Glutamatergic neuron (in vitro differentiated cells): ENCODE data around the gene ZNF775. TPM values are rescaled to one million over a fixed set of nuclear protein-coding genes. Genes with fewer than 3 reads are reported as not detected.

ENCODE experiments used
- DNase-seq: peaks from one replicate; pipeline ENCODE4 v3.0.0; 2022
- H3K27ac Mint-ChIP-seq: one replicate; pipeline ENCODE4 v1.8.0; 2020; ENCODE audit warnings: mild to moderate bottlenecking, mixed read lengths, inconsistent platforms; ENCODE audit not compliant: unreplicated experiment
- H3K27me3 Mint-ChIP-seq: one replicate; pipeline ENCODE4 v1.8.0; 2020; ENCODE audit warnings: mild to moderate bottlenecking, moderate library complexity, mixed read lengths, inconsistent platforms; ENCODE audit not compliant: unreplicated experiment
- H3K36me3 Mint-ChIP-seq: one replicate; pipeline ENCODE4 v1.8.0; 2020; ENCODE audit warnings: mild to moderate bottlenecking, mixed read lengths, inconsistent platforms; ENCODE audit not compliant: unreplicated experiment
- H3K4me1 Mint-ChIP-seq: one replicate; pipeline ENCODE4 v1.8.0; 2020; ENCODE audit warnings: mild to moderate bottlenecking, low read depth, mixed read lengths, inconsistent platforms; ENCODE audit not compliant: unreplicated experiment
- H3K4me3 Mint-ChIP-seq: one replicate; pipeline ENCODE4 v1.8.0; 2020; ENCODE audit warnings: mild to moderate bottlenecking, mixed read lengths, inconsistent platforms; ENCODE audit not compliant: unreplicated experiment
- H3K9me3 Mint-ChIP-seq: one replicate; pipeline ENCODE4 v1.8.0; 2020; ENCODE audit warnings: mild to moderate bottlenecking, moderate library complexity, mixed read lengths, inconsistent platforms; ENCODE audit not compliant: unreplicated experiment
- total RNA-seq: library from RNA; stranded (reverse); fragmentation: NEBNext Ultra II Directional; extraction: Animal tissue kit (Norgen Biotek cat#: 25700); gene quantifications from one replicate; pipeline ENCODE4 v1.2.1, GENCODE V29; 2021; ENCODE audit not compliant: unreplicated experiment
- TF ChIP-seq, protein P1 (sequence below): fragments of 200-600 bp; sonication (generic); IDR thresholded peaks from one replicate; pipeline ENCODE4 v1.5.0; 2021; ENCODE audit not compliant: partially characterized antibody, unreplicated experiment

The ZNF775 gene
- total RNA-seq, 1 donor from 2014 or later, result 20.5 TPM

DNA sequence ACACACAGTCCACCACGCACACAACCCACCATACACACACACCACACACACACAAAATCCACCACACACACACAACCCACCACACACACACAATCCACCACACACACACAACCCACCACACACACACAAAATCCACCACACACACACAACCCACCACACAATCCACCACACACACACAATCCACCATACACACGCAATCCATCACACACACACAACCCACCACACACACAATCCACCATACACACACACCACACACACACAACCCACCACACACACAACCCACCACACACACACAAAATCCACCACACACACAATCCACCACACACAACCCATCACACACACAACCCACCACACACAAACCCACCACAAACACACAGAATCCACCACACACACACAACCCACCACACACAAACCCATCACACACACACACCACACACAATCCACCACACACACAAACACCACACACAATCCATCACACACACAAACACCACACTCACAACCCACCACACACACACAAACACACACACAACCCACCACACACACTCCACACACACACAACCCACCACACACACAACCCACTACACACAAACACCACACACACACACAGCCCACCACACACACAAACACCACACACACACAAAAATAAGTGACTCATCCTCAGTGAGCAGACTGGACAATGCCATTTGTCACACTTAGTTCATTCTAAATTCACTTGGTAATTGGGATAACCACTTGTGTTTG is 19.3 kb upstream of the ZNF775 start:
- peaks cover 14% of the 10 kb centered on the region for H3K4me1 Mint-ChIP-seq
- TF ChIP-seq, protein P1, sequence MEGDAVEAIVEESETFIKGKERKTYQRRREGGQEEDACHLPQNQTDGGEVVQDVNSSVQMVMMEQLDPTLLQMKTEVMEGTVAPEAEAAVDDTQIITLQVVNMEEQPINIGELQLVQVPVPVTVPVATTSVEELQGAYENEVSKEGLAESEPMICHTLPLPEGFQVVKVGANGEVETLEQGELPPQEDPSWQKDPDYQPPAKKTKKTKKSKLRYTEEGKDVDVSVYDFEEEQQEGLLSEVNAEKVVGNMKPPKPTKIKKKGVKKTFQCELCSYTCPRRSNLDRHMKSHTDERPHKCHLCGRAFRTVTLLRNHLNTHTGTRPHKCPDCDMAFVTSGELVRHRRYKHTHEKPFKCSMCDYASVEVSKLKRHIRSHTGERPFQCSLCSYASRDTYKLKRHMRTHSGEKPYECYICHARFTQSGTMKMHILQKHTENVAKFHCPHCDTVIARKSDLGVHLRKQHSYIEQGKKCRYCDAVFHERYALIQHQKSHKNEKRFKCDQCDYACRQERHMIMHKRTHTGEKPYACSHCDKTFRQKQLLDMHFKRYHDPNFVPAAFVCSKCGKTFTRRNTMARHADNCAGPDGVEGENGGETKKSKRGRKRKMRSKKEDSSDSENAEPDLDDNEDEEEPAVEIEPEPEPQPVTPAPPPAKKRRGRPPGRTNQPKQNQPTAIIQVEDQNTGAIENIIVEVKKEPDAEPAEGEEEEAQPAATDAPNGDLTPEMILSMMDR, result no peak
- H3K27me3 Mint-ChIP-seq, result peaks cover 3% of the 10 kb centered on the region
- H3K27ac Mint-ChIP-seq, result no peak overlapping the region
- peaks cover 4% of the 10 kb centered on the region for H3K9me3 Mint-ChIP-seq
- no peaks in the 10 kb centered on the region for H3K36me3 Mint-ChIP-seq
- DNase-seq, result no peak
- H3K4me3 Mint-ChIP-seq, result no peak overlapping the region

DNA sequence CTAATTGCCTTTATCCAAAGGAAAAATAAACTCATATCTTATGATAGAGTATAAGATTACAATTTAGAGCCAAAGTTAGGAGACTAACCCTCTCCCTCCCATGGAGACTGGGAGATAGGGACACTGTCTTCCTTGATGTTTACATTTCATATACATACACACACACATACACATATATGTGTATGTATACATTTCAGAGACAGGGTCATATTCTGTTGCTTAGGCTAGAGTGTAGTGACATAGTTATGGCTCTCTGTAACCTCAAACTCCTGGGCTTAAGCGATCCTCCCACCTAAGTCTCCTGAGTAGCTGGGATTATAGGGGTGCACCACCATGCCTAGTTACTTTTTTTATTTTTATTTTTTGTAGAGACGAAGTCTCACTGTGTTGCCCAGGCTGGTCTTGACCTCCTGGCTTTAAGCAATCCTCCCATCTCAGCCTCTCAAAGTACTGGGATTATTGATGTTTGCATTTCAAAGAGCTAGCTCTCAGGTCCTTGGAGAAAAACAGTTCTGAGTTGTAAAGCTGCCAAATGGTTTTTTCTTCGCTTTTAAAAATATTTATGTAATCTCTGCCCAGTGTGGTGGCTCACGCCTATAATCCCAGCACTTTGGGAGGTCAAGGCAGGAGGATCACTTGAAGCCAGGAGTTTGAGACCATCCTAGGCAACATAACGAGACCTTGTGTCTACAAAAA is 18.6 kb upstream of the ZNF775 start:
- peaks cover 3% of the 10 kb centered on the region for H3K27me3 Mint-ChIP-seq
- H3K36me3 Mint-ChIP-seq, result no peaks in the 10 kb centered on the region
- H3K4me3 Mint-ChIP-seq, result no peak overlapping the region
- H3K27ac Mint-ChIP-seq, result no peak overlapping the region
- TF ChIP-seq, protein P1, result no peak
- peaks cover 14% of the 10 kb centered on the region for H3K4me1 Mint-ChIP-seq
- no peak for DNase-seq
- peaks cover 4% of the 10 kb centered on the region for H3K9me3 Mint-ChIP-seq

DNA sequence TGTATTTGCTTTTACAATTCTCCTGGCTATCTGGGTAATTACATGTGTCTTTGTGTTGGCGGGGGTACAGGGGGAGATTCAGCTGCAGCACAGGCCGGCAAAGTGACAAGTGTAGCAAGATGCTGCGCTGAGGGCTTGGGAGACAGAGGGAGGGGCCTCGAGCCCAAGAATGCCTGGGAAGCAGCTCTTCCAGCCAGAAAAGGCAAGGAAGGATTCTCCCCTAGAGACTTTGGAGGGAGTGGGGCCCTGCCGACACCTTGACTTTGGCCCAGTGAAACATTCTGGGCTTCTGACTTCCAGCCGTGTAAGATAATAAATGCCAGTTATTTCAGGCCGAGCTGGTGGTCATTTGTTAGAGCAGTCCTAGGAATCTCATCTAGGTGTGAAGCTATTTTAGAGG is 17.7 kb upstream of the ZNF775 start:
- H3K36me3 Mint-ChIP-seq, result no peaks in the 10 kb centered on the region
- no peak overlapping the region for H3K27ac Mint-ChIP-seq

DNA sequence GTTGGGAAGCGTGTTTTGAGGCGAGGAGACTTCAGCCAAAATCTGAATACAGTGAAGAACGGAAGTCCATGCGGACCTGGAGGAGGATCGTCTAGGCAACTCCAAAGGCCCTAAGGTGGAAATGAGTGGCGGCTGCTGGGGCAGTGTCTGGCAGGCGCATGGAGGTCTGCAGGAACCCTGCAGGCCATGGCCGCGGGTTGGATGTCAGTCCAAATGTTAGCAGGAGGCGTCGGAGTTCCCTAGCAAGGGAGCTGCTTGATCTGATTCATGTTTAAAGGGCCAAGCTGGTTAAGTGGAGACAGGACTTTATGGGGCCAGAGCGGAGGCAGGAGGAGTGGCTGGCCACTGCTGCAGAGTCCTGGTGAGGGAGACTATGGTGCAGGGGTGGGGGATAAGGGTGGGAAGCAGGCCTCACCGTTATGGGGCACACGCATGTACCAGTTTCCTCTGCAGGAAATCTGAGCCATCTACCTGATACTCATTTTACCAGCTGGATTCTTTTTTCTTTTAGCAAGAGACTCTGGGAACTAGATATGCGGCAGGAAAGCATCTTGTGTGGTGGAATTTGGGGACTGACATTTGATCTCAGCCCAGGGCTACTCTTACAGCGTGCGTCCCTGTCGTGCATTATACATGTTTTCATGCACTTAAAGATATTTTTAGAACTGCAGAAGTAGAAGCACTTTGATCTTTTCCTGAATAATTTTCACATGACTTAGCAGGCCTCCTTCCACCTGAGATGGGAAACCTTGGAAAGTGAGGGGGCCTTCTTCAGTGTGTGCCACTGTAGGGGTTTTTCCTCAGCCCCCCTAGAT is 17.1 kb upstream of the ZNF775 start:
- Mint-ChIP-seq H3K36me3 (no peaks in the 10 kb centered on the region), H3K27ac (no peak overlapping the region), H3K27me3 (peaks cover 3% of the 10 kb centered on the region), H3K4me3 (no peak overlapping the region), H3K9me3 (peaks cover 4% of the 10 kb centered on the region), H3K4me1 (peaks cover 14% of the 10 kb centered on the region)
- no peak for DNase-seq
- TF ChIP-seq, protein P1, result no peak

More for the DNA sequence above, 17.7 kb upstream of the ZNF775 start:
- Mint-ChIP-seq H3K4me3 (no peak overlapping the region), H3K9me3 (peaks cover 4% of the 10 kb centered on the region), H3K27me3 (peaks cover 3% of the 10 kb centered on the region), H3K4me1 (peaks cover 14% of the 10 kb centered on the region)
- TF ChIP-seq, protein P1, result no peak
- no peak for DNase-seq
